Neural cell (in vitro differentiated cells): Measurements from ENCODE around the gene GALNT10. TPM values are rescaled to one million over a fixed set of nuclear protein-coding genes. Genes with fewer than 3 reads are reported as not detected.

Source experiments
- H2AFZ ChIP-seq: fragments of 200-600, 300-800 bp; sonication (generic), shearing (Covaris generic); 2 replicates; pipeline ENCODE4 v1.6.0; 2014; ENCODE audit warnings: low read depth, mild to moderate bottlenecking, antibody characterized with exemption, low read length, moderate library complexity
- H3F3A ChIP-seq: fragments of 200-600 bp; shearing (Covaris generic); 2 replicates; pipeline ENCODE4 v1.6.1; 2016; ENCODE audit warnings: mild to moderate bottlenecking, moderate library complexity, mixed read lengths, antibody characterized with exemption, low read length; ENCODE audit not compliant: insufficient read depth, poor library complexity, severe bottlenecking
- H3K27ac ChIP-seq: fragments of 200-600, 300-800 bp; sonication (generic), shearing (Covaris generic); 2 replicates; pipeline ENCODE4 v1.5.1; 2014; ENCODE audit warnings: mild to moderate bottlenecking, low read length, moderate library complexity
- H3K27me3 ChIP-seq: fragments of 300-800, 200-600 bp; sonication (generic), shearing (Covaris generic); 2 replicates; pipeline ENCODE4 v1.6.0; 2014; ENCODE audit warnings: mild to moderate bottlenecking, low read depth, low read length, moderate library complexity; ENCODE audit not compliant: insufficient read depth
- H3K36me3 ChIP-seq: fragments of 300-800, 200-600 bp; sonication (generic), shearing (Covaris generic); 2 replicates; pipeline ENCODE4 v1.5.1; 2014; ENCODE audit warnings: mild to moderate bottlenecking, antibody characterized with exemption, low read length, moderate library complexity; ENCODE audit not compliant: insufficient read depth
- H3K4me2 ChIP-seq: fragments of 300-800, 200-600 bp; sonication (generic), shearing (Covaris generic); 2 replicates; pipeline ENCODE4 v1.6.0; 2014; ENCODE audit warnings: mild to moderate bottlenecking, low read length
- H3K4me3 ChIP-seq: fragments of 300-800, 200-600 bp; sonication (generic), shearing (Covaris generic); 2 replicates; pipeline ENCODE4 v1.5.1; 2014; ENCODE audit warnings: mild to moderate bottlenecking, low read length, moderate library complexity
- H3K79me2 ChIP-seq: fragments of 200-600 bp; shearing (Covaris generic); replicated peaks from 2 replicates; pipeline ENCODE4 v1.6.0; 2014; ENCODE audit warnings: mild to moderate bottlenecking, low read length, moderate library complexity; ENCODE audit not compliant: insufficient read depth
- H3K9ac ChIP-seq: fragments of 300-800, 200-600 bp; sonication (generic), shearing (Covaris generic); 2 replicates; pipeline ENCODE4 v1.6.1; 2016; ENCODE audit warnings: mild to moderate bottlenecking, low read length, mixed read lengths
- H3K9me2 ChIP-seq: fragments of 200-600 bp; shearing (Covaris generic); 2 replicates; pipeline ENCODE4 v1.6.1; 2016; ENCODE audit warnings: mild to moderate bottlenecking, low read length, mixed read lengths; ENCODE audit not compliant: insufficient read depth
- H3K9me3 ChIP-seq: fragments of 200-600, 300-800 bp; sonication (generic), shearing (Covaris generic); 2 replicates; pipeline ENCODE4 v1.6.1; 2016; ENCODE audit warnings: mild to moderate bottlenecking, mixed run types, low read length, moderate library complexity, mixed read lengths
- H4K20me1 ChIP-seq: fragments of 200-600 bp; shearing (Covaris generic); 2 replicates; pipeline ENCODE4 v1.6.1; 2016; ENCODE audit warnings: mild to moderate bottlenecking, mixed run types; ENCODE audit not compliant: insufficient read depth
- CTCF ChIP-seq: fragments of 450-650 bp; IDR thresholded peaks from 2 replicates; pipeline ENCODE4 v1.5.1; 2014; ENCODE audit warnings: antibody characterized with exemption, mild to moderate bottlenecking, moderate library complexity; ENCODE audit not compliant: poor library complexity, severe bottlenecking
- EP300 ChIP-seq: fragments of 450-650 bp; conservative IDR thresholded peaks from 2 replicates; pipeline ENCODE4 v1.6.1; 2014; ENCODE audit warnings: antibody characterized with exemption, mild to moderate bottlenecking, moderate library complexity; ENCODE audit not compliant: poor library complexity, severe bottlenecking
- EZH2 ChIP-seq: fragments of 200-600, 300-800 bp; shearing (Covaris generic), sonication (generic); IDR thresholded peaks from 2 replicates; pipeline ENCODE4 v1.6.1; 2014; ENCODE audit warnings: antibody characterized with exemption, low read length, borderline replicate concordance, mild to moderate bottlenecking; ENCODE audit not compliant: insufficient read depth, poor library complexity, severe bottlenecking
- MXI1 ChIP-seq: fragments of 450-650 bp; conservative IDR thresholded peaks from 2 replicates; pipeline ENCODE4 v1.6.1; 2014; ENCODE audit warnings: antibody characterized with exemption, mild to moderate bottlenecking; ENCODE audit not compliant: poor library complexity, severe bottlenecking
- POLR2AphosphoS5 ChIP-seq: IDR thresholded peaks from 2 replicates; pipeline ENCODE4 v1.6.1; 2012
- RAD21 ChIP-seq: fragments of 450-650 bp; conservative IDR thresholded peaks from 2 replicates; pipeline ENCODE4 v1.6.1; 2014; ENCODE audit warnings: antibody characterized with exemption, mild to moderate bottlenecking, moderate library complexity
- REST ChIP-seq: IDR thresholded peaks from 2 replicates; pipeline ENCODE4 v1.6.1; 2012; ENCODE audit warnings: borderline replicate concordance
- SMC3 ChIP-seq: fragments of 450-650 bp; conservative IDR thresholded peaks from 2 replicates; pipeline ENCODE4 v1.6.1; 2014; ENCODE audit warnings: antibody characterized with exemption, mild to moderate bottlenecking, moderate library complexity; ENCODE audit not compliant: poor library complexity
- TAF1 ChIP-seq: IDR thresholded peaks from 2 replicates; pipeline ENCODE4 v1.6.1; 2012; ENCODE audit warnings: low read depth
- polyA plus RNA-seq: library from polyadenylated mRNA; depleted of rRNA; stranded (reverse); fragments of >200 nt; gene quantifications from 2 replicates; pipeline ENCODE4 v1.2.3, GENCODE V29; 2014

Gene GALNT10
- polyA plus RNA-seq, 1 donor from 2014 or later, result 3.1 TPM

GRCh38 chr5:154276261-154276972, 85.9 kb downstream of the GALNT10 start:
- TF ChIP-seq POLR2AphosphoS5 (no peak), MXI1 (no peak), REST (no peak), RAD21 (no peak), EP300 (no peak), TAF1 (no peak)

GRCh38 chr5:154276973-154277331, 86.4 kb downstream of the GALNT10 start:
- H3K4me2 ChIP-seq, result no peak overlapping the region
- no peak overlapping the region for H3K9ac ChIP-seq
- no peaks in the 10 kb centered on the region for H3K79me2 ChIP-seq
- no peaks in the 10 kb centered on the region for H3K9me3 ChIP-seq
- H3K27ac ChIP-seq, result no peak overlapping the region
- H2AFZ ChIP-seq, result no peak overlapping the region
- no peaks in the 10 kb centered on the region for H3K27me3 ChIP-seq
- no peaks in the 10 kb centered on the region for H3F3A ChIP-seq
- no peak overlapping the region for H3K4me3 ChIP-seq
- H3K36me3 ChIP-seq, result no peaks in the 10 kb centered on the region
- no peaks in the 10 kb centered on the region for H3K9me2 ChIP-seq
- no peak for TF ChIP-seq RAD21
- no peak for TF ChIP-seq EP300
- no peak for TF ChIP-seq REST
- TF ChIP-seq POLR2AphosphoS5, result no peak
- TF ChIP-seq CTCF, result no peak
- TF ChIP-seq TAF1, result no peak
- no peak for TF ChIP-seq SMC3
- TF ChIP-seq EZH2, result no peak
- no peak for TF ChIP-seq MXI1
- no peaks in the 10 kb centered on the region for H4K20me1 ChIP-seq

More at GRCh38 chr5:154276261-154276972, 85.9 kb downstream of the GALNT10 start:
- H3K9me3 ChIP-seq, result no peaks in the 10 kb centered on the region
- H3F3A ChIP-seq, result no peaks in the 10 kb centered on the region
- no peak overlapping the region for H2AFZ ChIP-seq
- no peak overlapping the region for H3K27ac ChIP-seq
- no peaks in the 10 kb centered on the region for H3K36me3 ChIP-seq
- no peaks in the 10 kb centered on the region for H3K9me2 ChIP-seq
- H3K79me2 ChIP-seq, result no peaks in the 10 kb centered on the region
- no peak overlapping the region for H3K9ac ChIP-seq
- H3K27me3 ChIP-seq, result no peaks in the 10 kb centered on the region
- H4K20me1 ChIP-seq, result no peaks in the 10 kb centered on the region
- no peak overlapping the region for H3K4me2 ChIP-seq
- H3K4me3 ChIP-seq, result no peak overlapping the region
